Ureter (tissue), 1 donor: ENCODE measurements around the gene RNF215. TPM values are rescaled to one million over a fixed set of nuclear protein-coding genes. Genes with fewer than 3 reads are reported as not detected.
"Not testable (repeated sequence)": the region's sequence is repeated elsewhere in the genome, so short reads cannot be mapped to it uniquely, and the experiment has no call there.

Experiments
- DNase-seq: peaks from one replicate; pipeline ENCODE4 v3.0.0-alpha.2; 2020; ENCODE audit warnings: low spot score
- total RNA-seq: library from RNA; stranded (reverse); gene quantifications from one replicate; pipeline ENCODE4 v1.2.4, GENCODE V29; 2023
- donor health status: DM: yes; HTN: yes; CAD: no.

The RNF215 gene
- total RNA-seq, 1 donor from 2014 or later: 17.5 TPM

DNA sequence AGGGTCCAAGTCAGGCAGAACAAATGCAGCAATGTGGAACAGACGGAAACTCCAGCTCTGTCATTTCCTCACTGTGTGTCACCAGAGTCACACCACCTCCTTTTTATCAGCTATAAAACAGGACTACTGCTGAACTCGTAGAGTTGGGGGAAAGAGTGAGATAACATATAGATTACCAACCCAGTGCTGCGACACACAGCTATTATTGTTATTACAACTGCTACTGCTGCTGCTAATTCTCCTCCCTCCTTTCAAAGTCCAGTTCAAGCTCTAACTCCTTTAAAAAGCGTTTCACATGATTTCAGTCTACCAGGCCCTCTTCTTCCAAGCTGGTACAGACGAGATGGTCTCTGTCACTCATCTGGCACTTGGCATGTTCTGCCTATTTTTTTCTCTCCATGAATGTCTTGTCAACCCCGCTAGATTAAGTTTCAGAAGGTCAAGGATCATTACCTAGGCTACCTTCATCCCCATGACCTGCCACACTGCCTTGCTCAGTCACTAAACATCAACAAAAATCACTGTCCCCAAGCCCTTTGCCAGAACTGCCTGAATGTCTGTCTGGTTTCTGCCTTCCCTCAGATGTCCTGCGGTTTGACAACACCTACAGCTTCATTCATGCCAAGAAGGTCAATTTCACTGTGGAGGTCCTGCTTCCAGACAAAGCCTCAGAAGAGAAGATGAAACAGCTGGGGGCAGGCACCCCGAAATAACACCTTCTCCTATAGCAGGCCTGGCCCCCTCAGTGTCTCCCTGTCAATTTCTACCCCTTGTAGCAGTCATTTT lies 34.7 kb upstream of the RNF215 start:
- DNase-seq: no peak

DNA sequence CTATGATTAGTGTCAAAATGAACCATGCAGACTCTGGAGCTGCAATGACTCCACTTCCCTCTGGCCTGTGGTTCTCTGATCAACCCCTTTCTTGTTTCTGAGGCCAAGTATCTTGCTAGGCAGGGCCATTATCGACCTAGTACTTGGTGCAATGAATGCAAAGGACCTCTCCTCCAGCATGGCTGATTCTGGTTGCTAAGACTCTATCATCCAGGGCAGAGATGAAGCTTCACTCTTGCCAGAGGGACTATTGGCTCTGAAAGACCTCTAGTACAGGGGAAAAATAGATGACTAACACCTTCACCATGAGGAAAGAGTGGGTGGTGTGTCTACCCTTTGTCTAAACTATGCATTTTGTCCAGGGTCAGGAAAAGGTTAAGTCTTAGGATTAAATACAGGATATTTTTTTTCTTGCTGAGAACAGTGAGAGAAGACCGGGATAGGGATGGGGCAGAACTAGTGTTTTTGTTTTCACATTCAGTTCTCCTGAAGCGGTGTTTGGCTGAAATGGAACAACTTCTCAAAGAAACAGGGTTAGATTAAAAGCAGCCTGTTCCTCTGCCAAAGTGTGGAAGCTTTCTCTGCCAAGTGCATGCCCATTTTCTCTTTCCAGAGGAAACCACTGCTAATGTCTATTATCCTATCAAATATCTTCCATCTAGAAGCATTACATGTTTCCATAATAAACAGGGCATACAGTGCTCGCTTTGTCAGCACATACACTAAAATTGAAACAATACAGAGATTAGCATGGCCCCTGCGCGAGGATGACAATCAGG lies 33.3 kb upstream of the RNF215 start:
- no peak for DNase-seq

DNA sequence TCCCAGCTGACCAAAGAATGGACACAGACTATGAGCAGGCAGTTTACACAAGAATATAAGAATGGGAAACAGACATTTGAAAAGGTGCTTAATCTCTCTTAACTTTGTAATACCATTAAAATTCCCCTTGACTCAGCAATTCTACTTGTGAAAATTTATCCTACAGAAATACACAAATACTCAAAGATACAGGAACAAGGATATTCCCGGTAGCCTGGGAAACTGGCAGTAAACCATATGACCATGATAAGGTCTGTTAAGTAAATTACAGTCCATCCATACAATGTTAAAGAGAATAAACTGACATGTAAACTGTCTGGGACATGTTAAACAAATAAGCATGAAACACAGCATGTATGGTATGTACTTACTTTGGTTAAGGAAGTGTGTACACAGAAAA lies 29.6 kb upstream of the RNF215 start:
- no peak for DNase-seq

DNA sequence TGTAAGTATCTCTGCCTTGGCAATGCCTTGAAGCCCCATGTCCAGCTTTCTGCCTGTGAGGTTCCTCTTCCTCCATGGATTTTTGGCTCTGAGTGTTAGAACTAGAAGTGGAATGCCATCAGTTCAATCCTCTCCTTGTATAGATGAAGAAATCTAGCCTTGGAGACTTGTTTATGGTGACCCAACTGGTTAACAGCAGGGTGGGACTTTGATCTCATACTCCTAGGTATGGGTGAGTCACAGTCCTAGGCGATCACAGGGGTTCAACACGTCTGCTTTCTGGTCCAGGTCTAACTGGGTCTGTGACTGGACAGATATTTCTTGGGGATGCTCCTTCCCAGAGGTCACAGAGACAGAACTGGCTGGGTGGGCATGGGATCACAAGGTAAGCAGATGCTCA lies 29.2 kb upstream of the RNF215 start:
- DNase-seq: no peak

DNA sequence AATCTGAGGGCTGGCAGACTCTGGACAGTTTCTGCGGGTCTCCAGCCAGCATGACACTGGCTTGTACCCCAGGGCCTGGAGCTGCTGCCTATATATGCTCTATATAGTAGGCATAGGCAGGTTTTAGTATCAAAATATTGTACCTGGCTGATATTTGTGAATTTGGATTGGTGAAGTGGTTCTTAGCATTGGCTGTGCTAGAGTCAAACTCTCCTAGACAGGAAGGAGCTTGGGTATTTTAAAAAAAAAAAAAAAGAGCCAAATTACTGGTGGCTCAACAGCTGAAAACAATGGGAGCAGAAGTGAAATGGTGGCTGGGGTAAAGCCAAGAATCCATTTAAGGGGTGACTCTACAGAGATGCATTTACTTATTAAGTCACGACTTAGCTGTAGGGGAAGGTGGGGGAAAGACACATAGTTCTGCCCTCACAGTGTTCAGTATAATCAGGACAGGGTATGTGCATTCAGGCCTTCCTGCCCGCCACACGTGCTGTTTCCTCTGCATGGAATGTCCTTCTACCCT lies 27.4 kb upstream of the RNF215 start:
- DNase-seq: no peak

DNA sequence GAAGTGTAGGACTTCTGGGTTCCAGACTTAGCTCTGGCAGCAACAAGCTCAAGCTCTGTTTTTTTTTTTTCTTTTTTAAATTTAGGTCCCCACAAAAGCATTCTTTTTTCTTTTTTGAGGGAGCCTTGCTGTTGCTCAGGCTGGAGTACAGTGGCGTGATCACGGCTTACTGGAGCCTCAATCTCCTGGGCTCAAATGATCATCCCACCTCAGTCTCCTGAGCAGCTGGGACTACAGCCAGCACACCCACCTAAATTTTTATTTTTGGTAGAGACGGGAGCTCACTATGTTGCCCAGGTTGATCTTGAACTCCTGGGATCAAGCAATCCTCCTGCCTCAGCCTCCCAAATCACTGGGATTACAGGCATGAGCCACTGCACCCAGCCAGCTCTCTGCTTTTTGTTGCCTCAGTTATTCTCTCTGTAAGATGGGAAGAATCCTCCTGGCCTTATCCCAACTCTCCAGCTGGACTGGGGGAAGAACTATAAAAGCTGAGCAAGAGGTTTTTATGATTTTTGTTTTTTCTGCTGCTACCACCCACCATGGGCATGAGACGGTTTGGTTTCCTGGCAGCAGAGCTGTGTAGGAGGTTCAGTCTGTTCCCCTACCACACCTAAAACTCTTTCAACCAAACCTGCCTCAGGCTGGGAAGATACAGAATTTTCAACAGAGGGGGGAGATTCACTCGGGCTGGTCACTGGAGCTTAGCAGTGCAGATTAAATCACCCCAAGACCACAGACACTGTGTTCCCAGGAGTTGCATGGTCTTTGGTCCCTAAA lies 26.7 kb upstream of the RNF215 start:
- DNase-seq: no peak

DNA sequence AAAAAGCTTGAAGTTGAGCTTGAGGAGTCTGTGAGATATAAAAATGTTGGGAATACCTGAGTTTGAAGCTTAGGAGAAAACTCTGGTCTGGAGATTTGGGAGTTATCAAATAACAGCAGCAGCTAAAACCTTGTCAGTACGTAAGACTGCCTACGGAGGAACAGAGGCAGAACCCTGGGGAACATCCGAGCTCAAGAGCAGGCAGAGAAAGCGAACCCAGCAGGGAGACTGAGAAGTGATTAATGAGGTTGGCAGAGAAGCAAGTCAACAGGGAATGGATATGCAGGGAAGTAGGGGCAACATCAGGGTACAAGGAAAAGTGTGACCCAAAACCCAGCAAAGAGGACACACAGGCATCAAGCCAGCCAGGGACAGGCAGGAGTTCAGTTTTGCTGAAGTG lies 25.8 kb upstream of the RNF215 start:
- DNase-seq: no peak

DNA sequence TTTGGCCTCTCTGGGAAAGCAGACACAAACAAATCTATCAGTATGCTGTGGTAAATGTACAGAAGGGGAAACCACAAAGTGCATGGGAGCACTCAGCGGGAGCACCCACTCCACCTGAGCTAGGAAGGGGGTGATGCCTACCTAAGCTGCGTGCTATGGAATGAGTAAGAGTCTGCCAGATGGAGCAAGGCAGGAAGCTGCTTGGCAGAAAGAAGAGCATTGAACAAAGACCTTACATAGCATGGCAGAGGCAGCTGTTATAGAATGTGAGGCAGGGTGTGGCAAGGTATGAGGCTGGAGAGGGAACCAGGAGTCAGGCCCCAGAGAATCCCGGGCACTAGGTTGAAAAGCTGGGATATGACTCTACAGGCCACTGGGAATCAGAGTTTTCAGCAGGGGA lies 24.6 kb upstream of the RNF215 start:
- DNase-seq: no peak

DNA sequence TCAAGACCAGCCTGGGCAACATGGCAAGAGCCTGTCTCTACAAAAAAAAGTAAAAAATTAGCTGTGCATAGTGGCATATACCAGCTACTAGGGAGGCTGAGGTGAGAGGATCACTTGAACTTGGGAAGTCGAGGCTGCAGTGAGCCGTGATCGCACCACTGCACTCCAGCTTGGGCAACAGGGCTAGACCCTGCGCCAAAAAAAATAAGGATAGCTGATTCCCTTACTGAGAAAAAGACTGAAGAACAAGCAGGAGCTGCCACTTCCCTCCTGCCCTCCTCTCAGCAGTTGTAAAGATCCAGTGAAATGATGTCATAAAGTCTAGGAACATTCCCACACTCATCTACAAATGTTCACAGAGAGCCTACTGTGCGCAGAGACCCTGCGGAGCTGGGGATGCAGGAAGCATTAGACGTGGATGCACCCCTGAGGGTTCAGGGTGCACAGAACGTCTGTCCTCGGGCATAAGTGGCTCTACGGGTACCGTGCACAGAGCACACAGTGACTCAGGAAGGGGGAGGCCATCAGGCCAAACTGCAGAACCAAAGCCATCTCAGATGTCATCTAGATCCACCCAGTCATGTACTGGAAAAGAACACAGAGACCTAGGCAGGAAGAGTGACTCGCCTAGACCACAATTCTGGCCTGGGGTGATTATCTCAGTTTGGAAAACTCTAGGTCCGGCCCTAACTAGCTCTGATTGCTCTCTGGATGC lies 21.3 kb upstream of the RNF215 start:
- no peak for DNase-seq

DNA sequence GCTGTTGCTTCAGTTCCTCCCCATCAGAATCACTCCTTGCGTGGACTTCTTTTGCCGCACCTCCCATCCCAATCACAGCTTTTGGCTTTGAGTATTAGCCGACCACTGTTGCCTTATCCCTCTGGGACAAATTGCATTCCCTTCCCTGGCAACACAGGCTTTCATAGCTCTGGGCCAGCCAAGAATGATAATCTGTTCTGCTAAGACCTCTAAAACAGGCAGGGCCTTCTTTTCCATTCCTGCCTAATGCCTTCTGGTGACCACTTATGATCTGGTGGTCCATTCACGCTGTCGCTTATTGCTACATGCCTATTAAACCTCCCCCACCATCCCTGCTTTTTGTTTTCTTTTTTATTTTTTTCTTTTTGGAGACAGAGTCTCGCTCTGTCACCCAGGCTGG lies 19.2 kb upstream of the RNF215 start:
- DNase-seq: no peak

DNA sequence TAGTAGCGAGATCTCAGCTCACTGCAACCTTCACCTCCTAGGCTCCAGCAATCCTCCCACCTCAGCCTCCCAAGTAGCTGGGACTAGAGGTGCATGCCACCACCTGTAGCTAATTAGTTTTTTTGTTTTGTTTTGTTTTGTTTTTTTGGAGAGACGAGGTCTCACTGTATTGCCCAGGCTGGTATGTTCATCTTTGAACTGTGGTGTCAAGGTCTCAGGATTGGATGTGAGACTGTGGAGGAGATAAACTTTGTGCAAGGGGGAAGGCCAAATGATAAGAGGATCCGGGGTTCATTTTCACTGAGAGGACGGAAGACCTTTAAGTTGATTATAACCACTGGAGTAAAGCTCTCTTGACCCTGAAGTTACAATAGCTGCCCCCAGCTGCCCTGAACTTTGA lies 18.5 kb upstream of the RNF215 start:
- DNase-seq: no peak

DNA sequence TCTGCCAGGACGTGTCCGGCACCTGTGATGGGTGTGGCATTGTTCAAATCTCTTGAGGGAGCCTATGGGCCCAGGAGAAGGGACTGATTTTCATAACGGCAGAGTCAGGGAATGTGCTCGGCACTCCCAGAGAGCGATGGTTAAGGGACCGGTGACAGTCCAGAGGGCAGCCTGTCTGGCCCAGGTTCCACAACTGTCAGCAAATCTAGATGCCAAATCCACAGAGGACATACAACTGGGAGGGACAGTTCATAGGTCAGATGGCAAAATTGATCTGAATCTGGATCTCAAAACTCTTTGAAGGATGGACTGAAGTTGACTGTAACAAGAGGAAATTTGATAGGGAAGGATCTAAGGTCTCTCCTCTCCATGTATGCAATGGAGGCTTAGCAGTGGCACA lies 17.1 kb upstream of the RNF215 start:
- DNase-seq: no peak

DNA sequence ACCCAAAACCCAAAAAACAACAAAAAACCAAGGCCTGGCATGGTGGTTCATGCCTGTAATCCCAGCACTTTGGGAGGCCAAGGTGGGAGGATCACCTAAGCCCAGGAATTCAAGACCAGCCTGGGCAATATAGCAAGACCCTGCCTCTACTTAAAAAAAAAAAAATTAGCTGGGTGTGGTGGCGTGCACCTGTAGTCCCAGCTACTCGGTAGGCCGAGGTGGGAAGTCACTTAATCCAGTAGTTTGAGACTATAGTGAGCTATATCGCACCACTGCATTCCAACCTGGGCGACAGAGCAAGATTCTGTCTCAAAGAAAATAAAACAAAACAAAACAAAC lies 15.5 kb upstream of the RNF215 start:
- DNase-seq: not testable (repeated sequence)

DNA sequence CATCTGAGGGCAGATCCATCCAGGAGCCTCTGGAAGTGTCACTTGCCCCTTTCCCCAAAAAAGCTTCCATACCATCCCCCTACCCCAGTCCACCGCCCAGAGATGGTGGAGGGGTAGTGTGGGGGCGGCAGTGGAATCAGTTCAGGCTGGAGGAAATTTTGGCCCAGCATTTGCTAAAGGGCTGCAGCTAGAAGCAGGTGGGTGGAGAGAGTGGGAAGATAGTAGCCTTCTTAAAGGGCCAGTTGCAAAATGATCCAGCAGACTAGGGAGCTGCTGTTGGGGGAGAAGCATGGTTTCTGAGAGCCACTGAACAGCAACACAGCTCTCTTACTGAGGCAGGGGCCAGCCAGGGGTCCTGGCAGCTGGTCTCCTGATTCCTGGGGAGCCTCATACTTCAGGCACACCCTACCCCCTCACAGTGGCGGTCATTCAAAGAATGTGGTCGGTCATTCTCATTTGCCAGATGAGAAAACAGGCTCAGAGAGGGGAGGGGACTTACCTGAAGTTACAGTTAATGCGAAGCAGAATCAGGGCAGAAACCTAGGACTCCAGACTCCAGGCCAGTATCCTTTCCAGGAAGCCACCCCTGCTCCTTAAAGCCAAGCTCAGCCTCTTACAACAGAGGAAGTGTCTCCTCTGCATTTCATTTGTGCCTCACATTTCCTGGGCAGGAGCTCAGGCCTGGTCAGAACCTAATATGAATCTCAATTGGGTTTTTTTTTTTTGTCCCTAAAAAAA lies 15.0 kb upstream of the RNF215 start:
- DNase-seq: no peak

DNA sequence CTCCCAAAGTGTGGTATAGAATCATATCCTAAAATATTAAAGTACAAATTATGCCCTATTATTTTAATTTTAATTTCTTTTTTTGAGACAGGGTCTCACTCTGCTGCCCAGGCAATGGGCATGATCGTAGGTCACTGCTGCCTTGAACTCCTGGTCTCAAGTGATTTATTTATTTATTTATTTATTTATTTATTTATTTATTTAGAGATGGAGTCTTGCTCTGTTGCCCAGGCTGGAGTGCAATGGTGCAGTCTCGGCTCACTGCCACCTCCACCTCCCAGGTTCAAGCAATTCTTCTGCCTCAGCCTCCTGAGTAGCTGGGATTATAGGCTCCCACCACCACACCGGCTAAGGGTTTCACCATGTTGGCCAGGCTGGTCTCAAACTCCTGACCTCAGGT lies 13.8 kb upstream of the RNF215 start:
- not testable (repeated sequence) for DNase-seq

DNA sequence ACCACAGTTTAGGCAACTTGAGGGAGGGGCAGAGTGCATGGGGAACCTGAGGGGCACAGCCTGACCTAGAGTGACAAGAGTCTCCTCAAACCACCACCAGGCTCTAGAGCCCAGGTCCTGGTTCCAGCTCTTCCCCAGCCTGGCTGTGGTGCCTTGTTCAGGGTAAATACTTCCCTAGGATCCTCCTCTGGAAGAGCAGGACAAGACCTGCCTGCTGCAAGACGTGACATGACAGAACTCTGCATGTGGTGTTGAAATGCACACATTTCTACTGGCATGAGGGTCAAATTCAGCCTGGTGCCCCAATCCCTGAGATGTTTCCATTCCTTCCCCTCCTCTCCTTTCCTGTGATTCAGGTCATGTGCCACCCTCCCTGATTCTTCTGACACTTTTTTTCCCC lies 12.9 kb upstream of the RNF215 start:
- no peak for DNase-seq

DNA sequence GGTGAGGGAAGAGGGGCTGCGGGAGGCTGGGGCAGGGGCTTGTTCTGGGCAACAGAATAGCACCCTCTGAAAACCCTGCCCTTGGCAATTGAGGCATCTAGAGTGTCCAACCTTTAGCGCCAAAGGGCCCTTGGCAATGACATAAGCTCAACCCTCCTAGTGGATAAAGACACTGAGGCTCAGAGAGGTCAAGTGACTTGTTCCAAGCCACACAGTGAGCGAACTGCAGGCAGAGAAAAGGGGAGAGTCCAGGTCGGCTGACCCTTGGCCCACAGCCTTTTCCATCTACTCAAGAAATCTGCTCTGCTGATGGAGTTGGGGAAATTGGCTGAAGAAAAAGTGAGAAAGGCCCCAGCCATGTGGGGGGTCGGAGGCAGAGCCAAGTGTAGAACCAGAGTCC lies 12.5 kb upstream of the RNF215 start:
- DNase-seq: no peak

DNA sequence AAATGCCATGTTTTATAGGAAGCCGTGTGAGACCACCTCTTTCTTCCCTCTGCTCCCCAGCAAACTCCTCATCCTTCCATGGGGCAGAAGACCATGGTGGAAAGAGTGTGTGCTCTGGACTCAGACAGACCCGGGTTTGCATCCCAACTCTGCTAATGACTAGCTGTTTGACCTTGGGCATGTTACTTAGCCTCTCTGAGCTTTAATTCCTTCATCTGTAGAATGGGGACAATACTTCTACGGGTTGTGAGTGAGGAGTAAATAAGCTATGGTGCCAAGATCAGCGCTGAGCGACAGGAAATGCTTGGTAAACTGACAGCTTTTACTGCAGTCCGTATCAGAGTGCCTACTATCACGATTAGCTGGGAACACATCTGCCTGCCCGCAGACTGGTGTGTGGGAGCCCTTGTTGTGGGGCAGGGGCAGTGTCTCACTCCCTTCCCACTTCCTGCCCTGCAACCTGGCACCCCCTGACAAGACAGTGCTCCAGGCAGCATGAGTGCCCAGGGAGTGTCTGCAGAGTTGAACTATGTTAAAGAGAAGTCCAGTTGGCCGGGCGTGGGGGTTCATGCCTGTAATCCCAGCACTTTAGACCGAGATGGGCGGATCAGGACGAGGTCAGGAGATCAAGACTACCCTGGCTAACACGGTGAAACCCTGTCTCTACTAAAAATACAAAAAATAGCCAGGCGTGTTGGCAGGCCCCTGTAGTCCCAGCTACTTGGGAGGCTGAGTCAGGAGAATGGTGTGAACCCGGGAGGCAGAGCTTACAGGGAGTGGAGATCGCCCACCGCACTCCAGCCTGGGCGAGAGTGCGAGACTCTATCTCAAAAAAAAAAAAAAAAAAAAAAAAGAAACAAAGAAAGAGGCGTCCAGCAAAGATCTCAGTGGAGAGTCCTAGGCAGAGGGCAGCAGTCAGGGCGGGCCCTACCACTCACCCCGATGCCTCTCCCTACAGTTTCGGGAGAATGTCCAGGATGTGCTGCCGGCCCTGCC lies 11.8 kb upstream of the RNF215 start:
- no peak for DNase-seq

DNA sequence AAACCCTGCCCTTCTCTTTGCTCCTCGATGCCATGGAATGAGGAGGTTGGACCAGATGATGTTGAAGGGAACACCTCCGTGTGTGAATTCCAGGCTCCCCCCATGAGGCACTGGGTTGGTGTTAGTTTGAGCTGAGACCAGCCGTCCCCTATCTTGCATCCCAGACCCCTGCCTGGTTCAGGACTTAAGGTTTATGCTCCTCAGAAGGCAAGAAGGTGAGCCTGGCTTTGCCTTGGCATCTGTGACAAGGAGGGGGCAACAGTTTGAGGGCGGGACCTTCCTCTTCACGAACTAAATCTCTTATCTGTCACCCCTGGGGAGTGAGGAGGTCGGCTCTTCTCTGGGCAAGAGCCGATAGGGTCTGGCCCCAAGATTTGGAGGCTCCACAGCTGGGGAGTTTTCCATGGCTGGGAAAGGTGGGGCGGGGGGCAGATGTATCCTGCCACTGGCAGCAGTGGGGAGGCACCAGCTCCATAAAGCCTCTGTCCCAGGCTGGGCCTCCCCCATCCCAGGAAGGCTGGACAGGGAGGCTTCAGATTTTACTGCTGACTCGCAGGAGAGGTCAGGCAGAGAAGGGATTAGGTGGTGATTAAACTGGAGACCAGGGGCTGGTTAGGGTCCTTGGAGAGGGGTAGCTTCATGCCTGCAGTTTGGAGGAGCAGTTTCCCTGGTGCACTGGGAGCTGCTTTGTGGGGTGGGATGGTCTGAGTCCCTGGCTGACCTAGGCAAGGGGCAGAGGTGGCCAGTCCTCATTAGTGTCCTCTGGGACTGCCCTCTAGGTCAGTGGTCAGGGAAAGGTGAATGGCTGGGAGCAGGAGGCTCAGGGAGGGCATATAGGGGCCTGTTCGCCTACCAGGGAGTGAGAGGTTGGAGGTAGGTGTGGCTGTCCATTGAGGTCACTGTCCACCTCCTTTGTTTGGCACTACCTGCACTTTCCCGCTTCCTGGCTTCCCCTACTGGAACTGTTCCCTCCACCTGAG lies 10.7 kb upstream of the RNF215 start:
- DNase-seq: no peak
